OCI-M1 (cell line): Measurements from ENCODE around the gene SGMS1.

Source experiments
- DNase-seq: peaks from one replicate; lab custom pipeline; 2025; lab: John Stamatoyannopoulos, UW

SGMS1 gene

GRCh38 chr10:50636618-50637579 is 13.1 kb upstream of the SGMS1 start:
- DNase-seq = peak; percentile 47

- no peak for DNase-seq
These were observed 11.5 kb upstream of the SGMS1 start for GRCh38 chr10:50635286-50635685.

DNA sequence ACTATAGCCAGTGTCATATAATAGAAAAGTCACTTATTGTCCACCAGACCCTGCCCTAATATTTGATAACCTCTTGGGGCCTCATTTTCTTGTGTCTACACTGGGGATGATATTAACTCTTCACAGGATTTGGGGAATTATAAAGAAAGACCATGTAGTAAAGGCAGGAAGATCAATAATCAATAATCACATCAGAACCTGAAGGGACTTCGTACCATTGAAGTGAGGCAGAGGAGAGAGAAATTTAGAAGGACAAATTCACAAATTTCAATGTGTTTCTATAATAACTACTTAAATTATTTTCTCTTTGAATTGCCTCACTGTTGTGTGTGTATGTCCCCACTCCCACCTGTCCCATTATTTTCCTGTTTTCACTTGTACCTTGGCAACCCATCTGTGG is 10.7 kb upstream of the SGMS1 start:
- no peak for DNase-seq

GRCh38 chr10:50631052-50631451 is 7.3 kb upstream of the SGMS1 start:
- no peak for DNase-seq

DNA sequence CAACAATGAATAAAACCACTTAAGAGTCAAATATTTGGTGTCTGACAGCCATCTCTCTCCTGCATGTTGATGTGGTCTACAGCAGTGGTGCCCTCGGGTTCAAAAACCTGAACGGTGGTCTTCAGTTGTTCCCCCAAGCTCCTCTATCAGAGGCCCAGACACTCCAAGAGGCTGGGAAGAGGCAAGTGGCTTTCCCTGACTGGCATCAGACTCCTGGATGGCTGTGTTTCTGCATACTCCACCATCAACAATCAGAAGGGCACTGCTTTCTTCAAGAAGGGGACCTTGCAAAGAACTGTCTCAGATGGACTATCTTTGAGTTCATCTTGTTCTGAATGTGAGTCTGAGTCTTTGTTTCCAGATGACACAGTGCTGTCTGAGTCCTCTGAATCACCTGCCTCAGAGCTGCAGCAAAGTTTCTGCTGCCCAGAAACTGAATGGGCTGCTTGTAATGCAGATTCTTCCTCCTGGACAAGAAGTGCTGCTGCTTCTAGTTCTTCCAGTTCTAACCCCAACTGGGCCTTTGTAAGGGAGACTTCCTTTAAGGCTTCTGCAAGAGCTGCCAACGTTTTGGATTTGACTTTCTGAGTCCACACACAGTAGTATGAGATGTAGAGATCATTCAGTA is 5.9 kb upstream of the SGMS1 start:
- DNase-seq = no peak

DNA sequence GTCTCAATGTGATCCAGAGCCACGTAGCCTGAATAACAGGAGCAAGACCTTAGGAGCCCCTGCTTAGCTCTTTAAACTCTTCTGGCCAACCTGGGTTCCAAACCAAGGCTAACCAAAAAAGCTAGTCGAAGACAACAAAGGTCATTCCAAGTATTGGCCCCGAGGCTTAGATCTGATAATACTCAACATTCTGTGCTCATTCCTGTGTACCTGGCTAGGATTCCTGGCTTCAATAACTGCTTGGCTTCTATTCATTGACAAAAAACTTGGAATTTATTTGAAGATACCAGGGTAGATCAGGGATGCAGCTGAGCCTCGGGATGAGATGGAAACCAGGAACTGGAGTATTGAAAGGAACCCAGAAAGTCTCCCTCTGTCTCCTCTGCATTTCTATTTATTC is 4.1 kb upstream of the SGMS1 start:
- DNase-seq = no peak

GRCh38 chr10:50627443-50627842 is 3.7 kb upstream of the SGMS1 start:
- DNase-seq = no peak

- peak; percentile 82 for DNase-seq
These were observed 1.9 kb upstream of the SGMS1 start for GRCh38 chr10:50625649-50626132.

DNA sequence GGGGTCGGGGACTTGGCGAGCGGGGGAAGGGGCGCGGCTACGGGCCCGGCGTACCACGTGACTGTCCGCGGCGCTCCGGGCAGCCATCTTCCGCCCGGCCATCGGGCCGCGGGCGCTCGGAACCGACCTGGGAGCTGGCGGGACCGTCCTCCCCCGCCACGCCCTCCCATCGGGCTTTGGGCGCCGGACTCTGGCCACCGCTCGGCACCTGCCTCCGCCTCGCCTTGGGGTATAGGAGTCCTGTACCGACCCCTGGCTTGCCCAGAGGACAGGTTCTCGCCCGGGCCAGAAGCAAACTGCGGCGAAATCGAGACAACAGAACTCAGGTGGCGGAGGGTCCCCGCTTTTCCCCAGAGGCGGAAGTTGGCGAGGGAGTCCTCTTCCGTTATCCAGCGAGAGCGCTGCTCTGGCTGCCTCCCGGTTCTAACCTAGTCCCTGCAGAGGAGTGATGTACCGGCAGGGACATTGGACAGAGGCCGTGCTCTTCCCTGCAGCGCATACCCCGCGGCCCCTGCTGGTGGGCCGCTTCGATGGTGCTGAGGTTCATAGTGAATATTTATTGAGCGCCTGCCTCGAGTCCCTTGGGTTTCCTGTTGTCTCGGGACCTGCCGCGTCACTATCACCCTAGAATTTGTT is 1.2 kb upstream of the SGMS1 start:
- DNase-seq = peak; percentile 97

- DNase-seq = peak; percentile 98
These were observed 683 bp upstream of the SGMS1 start for GRCh38 chr10:50624413-50624865.

GRCh38 chr10:50622706-50623662 is 772 bp downstream of the SGMS1 start:
- peak; percentile 82 for DNase-seq

DNA sequence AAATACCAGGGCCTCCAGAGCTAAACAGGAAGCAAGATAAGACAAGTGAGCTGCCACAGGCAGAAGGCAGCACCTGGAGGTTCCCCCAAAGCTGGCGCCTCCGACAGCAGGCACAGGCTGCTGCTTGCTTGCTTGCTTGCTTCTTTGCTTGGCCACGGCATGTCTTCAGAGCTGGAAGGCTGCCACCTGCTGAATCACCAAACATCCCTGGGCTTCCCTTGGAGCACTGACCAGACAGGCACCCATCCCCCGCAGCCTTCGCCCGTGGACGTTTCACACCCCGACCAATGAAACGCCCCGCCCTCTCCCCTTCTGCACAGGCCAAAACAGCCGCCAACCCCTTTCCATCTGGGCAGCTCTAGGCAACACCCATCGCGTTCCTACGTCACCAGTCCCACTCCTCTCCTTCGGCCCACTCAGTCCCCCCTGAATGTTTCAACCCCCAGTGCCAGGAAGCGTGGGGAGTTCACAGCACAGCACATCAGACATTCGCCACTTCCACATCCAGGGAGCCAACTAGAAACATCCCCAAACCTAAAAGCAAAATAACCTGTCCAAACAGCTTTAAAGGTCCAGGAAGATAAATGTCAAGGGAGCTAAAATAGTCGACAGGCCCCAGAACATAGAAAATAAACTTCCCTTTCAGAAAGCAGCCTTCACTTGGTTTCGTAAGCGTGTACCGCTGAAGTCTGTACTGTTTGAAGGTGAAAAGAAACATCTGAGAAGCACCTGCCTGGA is 1.6 kb downstream of the SGMS1 start:
- peak; percentile 97 for DNase-seq

DNA sequence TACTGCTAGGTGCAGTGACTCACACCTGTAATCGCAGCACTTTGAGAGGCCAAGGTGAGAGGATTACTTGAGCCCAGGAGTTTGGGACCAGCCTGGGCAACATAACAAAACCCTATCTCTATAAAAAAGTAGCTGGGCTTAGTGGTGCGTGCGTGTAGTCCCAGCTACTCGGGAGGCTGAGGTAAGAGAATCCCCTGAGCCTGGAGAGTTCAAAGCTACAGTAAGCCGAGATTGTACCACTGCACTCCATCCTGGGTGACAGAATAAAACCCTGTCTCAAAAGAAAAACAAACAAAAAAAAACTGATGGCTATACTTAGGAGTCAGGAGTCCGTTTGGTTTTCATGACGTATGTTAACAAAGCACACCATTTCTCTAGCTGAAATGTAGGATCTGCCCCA is 2.9 kb downstream of the SGMS1 start:
- DNase-seq = no peak

DNA sequence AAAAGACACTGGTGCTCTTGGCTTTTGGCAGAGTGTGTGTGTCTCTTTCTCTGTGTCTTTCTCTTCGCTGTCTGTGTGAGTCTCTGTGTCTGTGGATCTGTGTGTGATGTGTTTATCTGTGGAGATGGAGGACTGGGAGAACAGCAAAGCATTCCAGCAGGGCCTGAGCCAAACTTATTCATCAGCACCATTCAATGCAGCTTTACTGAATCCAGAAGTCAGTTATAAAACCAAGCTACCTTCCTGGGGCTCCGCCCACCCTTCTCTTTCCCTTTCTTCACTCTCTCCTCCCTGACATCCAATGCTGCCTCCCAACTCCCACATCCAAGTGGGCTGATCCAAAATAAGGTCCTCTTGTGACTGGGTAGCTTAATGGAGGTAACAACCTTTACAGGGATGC is 3.9 kb downstream of the SGMS1 start:
- DNase-seq = no peak

DNA sequence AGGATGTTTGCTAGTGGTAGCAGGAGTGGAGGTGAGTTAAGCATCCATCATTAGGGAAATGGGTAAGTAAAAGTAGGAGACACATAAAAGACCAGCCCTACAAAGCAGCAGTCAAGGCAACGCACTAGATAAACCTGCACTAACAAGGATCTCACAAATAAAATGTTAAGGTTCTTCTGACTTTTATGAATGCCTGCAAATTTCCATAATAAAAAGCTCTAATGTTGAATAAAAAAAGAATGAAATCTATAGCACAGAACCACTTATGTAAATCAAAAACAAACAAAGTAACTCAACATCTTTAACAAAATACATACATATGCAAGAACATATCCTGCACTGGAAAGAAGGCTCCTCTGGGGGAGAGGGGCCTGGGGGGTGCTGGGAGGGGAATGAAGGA is 4.6 kb downstream of the SGMS1 start:
- DNase-seq = no peak

DNA sequence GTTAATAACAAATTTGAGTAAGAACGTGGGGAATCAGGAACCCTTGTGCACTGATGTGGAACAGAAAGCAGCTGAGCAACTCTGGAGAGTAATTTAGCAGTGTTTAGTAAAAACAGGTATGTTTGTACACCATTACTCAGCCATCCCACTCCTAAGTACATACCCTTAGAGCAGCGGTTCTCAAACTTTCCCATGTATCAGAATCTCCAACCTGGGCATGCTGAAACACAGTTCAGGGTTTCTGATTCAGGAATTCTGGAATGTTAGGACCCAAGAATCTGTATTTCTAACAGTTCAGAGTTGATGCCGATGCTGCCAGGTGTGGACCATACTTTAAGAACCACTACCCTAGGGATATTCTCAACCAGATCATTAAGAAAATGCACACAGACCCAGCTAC is 5.1 kb downstream of the SGMS1 start:
- DNase-seq = no peak

DNA sequence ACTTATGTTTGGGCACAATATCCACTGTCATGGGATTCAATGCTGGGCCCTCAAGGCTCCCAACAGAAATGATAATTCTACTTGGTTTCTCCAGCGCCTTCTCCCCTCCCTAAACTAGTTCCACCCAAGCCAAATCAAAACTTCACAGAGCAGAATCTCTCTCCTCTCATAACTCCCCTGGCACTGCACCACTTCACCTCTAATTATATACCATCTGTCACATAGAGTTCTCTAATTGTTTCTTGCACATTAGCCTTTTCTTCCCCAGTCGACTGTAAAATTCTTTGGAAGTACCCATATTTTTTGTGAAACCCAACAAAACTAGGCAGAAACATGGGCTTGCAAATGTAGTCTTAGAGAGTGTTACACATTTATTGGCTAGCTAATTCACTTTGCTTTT is 8.1 kb downstream of the SGMS1 start:
- no peak for DNase-seq

DNA sequence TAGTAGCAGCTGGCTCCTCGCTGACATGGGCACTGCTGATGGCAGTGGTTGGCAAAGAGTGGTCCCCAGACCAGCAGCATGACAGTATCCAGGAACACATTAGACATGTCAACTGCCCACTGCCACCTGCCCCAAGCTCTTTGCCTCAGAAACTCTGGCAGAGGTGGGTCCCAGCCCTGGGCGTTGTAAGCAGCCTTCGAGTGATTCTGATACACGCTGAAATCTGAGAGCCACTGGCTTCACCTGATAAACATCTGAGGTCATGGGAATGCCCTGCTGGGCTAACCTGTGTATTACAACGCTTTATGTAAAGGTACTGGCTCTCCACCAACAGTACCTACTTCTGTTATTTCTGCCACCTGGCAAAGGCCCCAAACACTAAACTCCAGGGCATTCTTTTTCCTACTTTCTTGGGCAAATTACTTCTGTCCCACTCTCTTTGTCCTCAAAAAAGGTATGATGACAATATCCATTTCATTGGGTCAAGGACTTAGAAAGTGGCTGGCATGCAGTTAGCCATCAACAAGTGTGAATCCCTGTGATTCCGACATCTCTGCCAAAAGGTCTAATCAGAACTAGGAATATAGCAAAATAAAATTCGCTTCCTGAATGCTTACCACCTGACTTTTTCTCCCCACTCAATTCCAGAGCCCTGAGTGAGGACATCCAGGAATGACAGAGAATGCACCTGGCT is 9.2 kb downstream of the SGMS1 start:
- peak; percentile 31 for DNase-seq

- no peak for DNase-seq
These were observed 9.9 kb downstream of the SGMS1 start for GRCh38 chr10:50613726-50614443.

GRCh38 chr10:50613150-50613549 is 10.6 kb downstream of the SGMS1 start:
- DNase-seq = no peak
